Loucy (cell line): ENCODE results near the gene WDR64.

ENCODE experiments used
- CTCF ChIP-seq: fragments of 200-600 bp; sonication (generic); conservative IDR thresholded peaks from 2 replicates; pipeline ENCODE4 v1.5.1; 2014; ENCODE audit warnings: mild to moderate bottlenecking, antibody characterized with exemption, low read length
- EZH2phosphoT487 ChIP-seq: fragments of 200-600 bp; IDR thresholded peaks from 2 replicates; pipeline ENCODE4 v1.6.1; 2018; ENCODE audit warnings: antibody characterized with exemption, mild to moderate bottlenecking, moderate library complexity, borderline replicate concordance

- TF ChIP-seq CTCF (no peak), EZH2phosphoT487 (no peak)
Observed at GRCh38 chr1:241827264-241827663, 175.2 kb downstream of the WDR64 start.
